Measurements from ENCODE around the gene RTN4.
"Not testable (repeated sequence)": the region's sequence is repeated elsewhere in the genome, so short reads cannot be mapped to it uniquely, and the experiment has no call there.

RTN4 gene, protein sequence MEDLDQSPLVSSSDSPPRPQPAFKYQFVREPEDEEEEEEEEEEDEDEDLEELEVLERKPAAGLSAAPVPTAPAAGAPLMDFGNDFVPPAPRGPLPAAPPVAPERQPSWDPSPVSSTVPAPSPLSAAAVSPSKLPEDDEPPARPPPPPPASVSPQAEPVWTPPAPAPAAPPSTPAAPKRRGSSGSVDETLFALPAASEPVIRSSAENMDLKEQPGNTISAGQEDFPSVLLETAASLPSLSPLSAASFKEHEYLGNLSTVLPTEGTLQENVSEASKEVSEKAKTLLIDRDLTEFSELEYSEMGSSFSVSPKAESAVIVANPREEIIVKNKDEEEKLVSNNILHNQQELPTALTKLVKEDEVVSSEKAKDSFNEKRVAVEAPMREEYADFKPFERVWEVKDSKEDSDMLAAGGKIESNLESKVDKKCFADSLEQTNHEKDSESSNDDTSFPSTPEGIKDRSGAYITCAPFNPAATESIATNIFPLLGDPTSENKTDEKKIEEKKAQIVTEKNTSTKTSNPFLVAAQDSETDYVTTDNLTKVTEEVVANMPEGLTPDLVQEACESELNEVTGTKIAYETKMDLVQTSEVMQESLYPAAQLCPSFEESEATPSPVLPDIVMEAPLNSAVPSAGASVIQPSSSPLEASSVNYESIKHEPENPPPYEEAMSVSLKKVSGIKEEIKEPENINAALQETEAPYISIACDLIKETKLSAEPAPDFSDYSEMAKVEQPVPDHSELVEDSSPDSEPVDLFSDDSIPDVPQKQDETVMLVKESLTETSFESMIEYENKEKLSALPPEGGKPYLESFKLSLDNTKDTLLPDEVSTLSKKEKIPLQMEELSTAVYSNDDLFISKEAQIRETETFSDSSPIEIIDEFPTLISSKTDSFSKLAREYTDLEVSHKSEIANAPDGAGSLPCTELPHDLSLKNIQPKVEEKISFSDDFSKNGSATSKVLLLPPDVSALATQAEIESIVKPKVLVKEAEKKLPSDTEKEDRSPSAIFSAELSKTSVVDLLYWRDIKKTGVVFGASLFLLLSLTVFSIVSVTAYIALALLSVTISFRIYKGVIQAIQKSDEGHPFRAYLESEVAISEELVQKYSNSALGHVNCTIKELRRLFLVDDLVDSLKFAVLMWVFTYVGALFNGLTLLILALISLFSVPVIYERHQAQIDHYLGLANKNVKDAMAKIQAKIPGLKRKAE

DNA sequence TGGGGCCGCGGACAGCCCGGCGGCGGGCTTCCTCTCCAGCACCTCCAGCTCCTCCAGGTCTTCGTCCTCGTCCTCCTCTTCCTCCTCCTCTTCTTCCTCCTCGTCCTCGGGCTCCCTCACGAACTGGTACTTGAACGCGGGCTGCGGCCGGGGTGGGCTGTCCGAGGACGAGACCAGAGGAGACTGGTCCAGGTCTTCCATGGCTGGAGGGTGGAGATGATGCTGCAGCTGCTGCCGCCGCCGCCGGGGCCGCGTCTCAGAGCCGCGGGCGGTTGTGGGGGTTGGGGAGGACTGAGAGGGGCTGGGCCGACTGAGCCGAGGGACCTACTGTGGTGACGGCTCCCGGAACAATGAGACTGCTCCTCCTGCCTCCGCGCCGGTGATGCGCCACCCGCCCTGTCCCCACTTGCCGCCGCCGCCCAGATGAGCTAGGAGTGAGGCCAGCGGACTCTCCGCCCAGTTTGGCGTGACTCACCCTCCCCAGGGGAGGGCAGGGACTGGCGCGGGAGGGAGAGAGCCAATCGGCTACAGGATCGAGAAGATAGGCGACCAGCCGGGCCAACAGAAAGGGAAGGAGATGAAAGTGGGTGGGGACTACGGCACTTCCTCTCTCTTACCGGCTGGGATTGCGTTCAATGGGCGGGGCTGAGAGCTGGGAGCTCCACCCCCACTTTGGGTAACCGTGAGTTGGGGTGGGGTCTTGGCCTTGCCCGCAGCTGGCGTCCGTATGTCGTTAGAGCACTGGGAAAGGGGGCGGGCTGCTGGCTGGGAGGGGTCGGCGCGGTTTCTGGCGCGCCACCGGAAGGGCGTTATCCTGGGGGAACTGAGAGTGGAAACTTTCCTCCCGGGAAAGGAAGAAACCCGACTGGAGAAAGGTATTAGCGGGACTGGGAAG lies at the start of gene RTN4:
Gene RTN4 (minus strand): TSS at position 352 of the 895 bp plus-strand sequence. CDS start 151 bp downstream, at position 201.
- DNase-seq (ENCODE audit: low spot score), result peak; percentile 97

DNA sequence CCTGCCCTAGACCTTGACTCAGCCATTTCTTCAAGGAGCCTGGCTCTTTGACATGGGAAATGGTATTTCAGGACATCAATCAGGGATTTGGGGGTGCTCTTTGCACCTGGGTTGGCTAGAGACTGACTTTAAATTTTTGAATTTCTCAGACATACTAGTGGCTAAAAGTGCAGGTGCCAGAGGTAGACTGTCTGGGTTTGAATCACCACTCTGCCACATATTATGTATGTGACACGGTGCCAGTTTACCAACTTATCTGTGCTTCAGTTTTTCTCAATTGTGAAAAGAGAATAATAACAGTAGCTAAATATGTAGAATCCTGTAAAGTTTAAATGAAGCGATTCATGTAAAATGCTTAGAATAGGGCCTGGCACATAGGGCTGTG lies 49.2 kb upstream of the RTN4 start:
- DNase-seq (ENCODE audit: low spot score), result no peak

DNA sequence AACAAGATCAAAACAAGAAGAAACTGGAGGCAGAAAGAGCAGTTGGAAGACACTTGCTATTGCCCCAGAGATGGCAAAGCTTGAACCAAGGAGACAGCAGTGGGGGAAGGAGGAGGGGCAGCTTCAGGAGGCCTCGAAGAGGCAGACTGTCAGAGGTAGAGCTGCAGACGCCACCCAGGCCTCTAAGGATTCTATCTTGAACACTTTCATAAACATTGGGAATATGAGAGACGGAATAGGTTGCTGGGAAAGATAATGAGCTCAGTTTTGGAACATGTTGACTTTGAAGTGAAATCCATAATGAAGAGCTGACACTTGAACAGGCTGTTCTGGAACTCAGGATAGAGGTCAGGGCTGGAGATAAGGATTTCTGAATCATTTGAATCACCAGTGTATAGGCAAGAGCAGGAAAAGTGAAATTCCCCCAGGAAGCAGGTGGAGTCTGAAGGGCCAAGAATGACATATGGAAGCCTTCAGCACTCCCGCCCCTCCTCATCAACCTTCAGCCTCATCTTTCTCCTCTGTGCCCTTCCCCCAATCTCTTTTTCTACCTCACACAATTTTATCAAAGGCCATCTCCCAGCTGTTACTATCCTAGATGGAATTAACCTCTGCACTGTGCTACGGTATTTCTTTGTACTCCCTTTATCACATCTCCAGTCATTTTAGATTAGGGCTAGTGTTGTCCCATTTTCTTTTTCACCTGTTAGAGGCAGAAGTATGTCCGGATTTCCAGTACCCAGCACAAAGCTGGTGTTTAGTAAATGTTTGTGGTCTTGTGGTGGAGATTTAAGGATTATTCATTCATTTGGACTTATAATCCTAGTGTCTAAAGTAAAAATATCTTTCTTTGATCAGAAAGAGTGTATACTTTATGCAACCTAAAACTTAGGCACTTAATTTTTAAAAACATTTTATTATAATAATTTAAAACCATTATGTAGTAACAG lies 47.5 kb upstream of the RTN4 start:
- no peak for DNase-seq (ENCODE audit: low spot score)

DNA sequence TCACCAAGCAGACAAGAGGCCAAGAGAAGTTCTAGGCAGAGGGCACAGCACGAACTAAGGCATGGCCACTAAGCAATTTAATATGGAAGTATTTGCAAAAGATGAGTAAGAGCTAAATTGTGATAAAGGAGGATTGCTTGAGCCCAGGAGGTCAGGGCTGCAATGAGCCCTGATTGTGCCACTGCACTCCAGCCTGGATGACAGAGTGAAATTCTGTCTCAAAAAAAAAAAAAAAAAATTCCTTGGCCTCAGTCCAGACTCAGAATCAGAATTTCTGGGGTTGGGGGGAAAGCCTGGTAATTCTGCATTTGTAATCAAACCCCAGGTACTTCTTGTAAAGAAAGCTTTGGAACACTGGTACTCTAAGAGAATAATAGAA lies 46.8 kb upstream of the RTN4 start:
- no peak for DNase-seq (ENCODE audit: low spot score)

DNA sequence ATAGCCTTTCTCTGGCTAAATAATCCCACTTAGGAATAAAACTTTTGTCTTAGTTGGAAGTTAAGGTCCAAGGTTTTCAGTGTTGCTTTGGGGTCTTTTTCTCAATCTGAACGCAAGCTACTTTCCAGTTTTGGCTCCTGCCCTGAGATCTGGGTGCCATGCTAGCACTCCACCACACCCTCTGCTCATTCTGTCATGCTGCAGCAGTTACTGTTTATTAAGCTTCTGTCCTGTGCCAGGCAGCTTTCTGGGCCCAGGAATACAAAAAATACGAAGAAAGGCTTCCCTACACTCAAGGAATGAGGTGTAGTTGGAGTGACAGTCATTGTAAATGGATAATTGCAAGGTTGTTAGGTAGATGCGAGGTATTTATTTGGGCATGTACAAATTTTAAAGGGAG lies 46.3 kb upstream of the RTN4 start:
- DNase-seq (ENCODE audit: low spot score), result no peak

DNA sequence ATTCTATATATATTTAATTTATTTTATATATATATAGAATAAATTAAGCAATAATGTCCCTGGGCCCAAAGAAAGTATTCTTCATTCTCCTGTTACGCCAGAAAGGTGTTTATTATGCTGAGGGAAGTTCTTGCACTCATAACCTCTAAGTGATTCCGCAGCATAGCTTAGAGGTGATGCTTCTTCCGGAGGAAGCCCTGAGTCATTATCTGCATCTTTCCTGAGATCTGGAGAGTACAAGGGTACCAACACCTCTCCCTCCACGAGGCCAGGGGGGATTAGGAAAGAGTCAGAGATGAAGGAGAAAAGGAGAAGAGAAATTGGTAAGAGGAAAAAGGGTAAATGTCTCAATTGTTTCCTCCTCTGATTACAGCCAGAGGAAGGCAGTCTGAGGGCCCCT lies 43.1 kb upstream of the RTN4 start:
- peak; percentile 32 for DNase-seq (ENCODE audit: low spot score)

DNA sequence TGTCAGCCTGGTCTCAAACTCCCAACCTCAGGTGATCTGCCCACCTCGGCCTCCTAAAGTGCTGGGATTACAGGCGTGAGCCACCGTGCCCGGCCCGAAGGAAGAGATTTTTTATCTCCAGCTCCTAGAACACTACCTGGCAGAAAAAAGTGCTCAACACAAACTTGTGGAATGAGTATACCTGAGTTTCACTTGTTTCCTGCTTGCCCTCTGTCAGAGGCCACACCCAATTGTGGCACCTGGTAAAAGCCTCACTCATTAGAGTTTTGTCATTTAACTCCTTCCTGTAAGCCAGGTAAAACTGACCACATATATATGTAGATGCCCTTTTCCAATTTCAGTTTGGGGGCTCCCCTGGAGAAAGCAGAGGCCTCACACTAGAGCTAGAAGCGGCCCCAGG lies 42.2 kb upstream of the RTN4 start:
- DNase-seq (ENCODE audit: low spot score), result no peak

DNA sequence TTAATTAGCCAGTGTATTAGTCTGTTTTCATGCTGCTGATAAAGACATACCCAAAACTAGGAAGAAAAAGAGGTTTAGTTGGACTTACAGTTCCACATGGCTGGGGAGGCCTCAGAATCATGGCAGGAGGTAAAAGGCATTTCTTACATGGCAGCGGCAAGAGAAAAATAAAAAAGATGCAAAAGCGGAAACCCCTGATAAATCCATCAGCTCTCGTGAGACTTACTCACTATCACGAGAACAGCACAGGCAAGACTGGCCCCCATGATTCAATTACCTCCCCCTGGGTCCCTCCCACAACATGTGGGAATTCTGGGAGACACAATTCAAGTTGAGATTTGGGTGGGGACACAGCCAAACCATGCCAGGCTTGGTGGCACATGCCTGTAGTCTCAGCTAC lies 41.4 kb upstream of the RTN4 start:
- DNase-seq (ENCODE audit: low spot score), result not testable (repeated sequence)

DNA sequence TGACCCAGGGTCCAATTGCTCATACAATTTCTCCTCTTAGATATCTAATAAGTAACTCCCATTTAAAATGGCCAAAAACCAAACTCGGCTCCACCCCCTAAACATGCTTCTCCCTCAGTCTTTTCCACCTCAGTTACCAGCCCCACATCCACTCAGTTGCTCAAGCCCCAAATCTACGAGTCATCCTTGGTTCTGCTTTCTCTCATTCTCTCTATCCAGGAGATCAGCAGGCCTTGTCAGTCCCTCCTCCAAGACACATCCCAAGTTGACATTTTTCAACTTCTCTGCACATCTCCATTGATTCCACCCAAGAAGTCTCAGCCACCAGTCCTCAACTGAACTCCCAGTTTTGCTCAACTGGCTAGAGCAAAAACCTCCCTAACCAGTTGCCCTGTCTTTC lies 40.5 kb upstream of the RTN4 start:
- peak; percentile 56 for DNase-seq (ENCODE audit: low spot score)

DNA sequence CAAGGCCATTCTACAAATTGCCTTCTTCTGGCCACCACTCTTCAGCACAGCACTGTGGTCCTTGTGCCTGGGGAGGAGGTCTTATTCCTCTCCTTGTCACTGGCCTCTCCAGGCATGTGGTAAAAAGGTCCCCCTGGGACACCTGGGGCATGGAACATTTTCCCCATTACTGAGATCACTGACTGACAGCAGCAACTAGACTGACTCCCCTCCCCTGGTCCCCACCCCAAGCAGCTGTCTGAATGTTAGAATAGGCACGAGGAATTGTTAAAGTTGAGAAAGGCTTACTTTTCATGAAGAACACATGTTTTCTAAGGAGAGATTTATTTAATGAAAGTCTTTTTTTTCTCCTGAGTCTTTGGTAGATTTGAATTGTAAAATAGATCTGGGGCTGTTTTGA lies 39.5 kb upstream of the RTN4 start:
- DNase-seq (ENCODE audit: low spot score), result no peak

DNA sequence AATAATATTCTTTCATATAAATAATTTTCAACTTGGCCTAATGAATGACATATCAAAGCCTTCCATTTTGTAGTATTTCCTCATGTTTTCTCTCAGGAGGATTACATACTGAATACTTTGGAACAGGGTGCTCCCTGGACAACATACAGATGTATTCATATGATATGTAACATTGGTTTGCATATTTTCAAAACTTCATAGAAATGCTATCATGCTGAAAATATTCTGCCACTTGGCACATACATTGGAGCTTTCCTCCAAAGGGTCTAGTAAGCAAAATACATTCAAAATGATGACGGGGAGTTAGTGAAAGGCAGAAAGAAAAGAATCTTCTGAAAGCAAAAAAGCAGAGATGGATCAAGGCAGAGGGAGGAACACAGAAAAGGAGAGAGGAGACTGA lies 38.1 kb upstream of the RTN4 start:
- no peak for DNase-seq (ENCODE audit: low spot score)

DNA sequence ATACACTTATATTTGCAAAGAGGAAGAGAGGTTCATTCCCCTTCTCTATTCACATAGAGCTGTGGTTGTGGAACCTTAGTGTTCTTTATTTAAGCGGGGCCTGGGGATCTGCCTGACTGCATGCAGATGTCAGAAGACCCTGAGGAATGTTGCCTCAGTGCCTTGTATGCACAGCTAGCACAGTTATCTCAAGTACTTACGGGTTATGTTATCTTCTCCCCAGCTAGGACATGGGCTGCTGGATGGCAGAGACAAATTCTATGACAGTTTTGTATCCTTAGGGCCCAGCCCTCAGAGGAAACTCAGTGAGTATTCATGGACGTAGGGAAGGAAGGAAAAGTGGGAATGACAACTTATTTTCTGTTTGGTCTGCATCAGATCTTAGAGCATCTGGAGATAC lies 37.7 kb upstream of the RTN4 start:
- DNase-seq (ENCODE audit: low spot score), result no peak

DNA sequence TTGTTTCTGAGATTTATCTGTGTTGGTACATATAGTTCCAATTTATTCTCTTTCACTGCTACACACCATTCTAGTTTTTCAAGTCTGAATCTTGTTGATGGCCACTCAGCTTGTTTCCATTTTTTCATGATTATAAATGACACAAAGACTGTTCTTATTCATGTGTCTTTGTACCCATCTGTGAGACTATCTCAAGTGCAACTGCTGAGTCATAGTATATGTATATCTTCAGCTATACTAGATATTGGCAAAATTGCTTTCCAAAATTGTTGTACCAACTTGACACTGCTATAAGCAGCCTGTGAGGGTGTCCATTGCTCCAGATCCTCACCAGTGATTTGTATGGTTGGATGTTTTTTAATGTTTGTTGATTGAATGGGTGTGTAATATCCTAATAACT lies 37.2 kb upstream of the RTN4 start:
- DNase-seq (ENCODE audit: low spot score), result no peak

DNA sequence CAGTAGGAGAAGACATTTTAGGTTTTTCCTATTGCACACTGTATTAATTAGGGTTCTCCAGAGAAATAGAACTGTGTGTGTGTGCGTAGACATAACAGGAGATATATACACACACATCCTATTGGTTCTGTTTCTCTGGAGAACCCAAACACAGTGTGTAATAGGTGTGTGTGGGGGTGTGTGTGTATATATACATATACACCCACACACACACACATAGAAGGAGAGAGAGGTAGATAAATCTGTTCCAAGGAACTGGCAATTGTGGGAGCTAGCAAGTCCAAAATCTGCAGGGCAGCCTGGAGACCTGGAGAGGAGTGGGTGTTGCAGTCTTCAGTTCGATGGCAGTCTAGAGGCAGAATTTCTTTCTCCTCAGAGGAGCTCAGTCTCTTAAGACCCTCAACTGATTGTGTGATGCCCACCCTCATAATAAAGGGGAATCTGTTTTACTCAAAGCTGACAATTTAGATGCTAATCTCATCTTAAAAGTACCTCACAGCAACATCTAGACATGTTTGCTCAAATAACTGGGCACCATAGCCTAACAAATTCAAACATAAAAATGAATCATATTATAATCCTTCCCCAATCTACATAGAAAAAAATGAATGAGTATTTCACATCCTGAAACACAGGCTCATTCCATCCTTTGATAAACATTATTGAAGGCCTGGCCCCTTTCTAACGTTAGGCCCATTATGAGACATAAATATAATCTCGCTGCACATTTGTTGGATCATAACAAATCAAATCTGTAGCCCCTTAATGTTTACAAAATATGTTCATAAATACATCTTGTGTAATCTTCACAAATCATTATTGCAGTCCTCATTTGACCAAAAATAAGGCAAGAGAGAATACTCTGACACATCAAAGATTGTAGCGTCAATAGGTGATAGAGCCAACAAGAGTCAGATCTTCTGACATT lies 35.1 kb upstream of the RTN4 start:
- no peak for DNase-seq (ENCODE audit: low spot score)

DNA sequence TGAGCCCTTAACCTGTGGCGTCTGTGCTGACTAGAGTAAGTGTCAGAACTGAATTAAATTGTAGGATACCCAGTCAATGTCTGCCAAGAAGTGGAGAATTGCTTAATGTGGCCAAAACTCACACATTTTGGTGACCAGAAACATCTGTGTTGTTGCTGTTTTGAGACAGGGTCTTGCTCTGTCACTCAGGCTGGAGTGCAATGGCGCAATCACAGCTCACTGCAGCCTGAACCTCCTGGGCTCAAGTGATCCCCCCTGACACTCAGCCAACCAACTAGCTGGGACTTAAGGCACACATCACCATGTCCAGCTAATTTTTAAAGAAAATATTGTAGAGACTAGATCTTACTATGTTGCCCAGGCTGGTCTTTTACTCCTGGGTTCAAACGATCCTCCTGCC lies 34.4 kb upstream of the RTN4 start:
- no peak for DNase-seq (ENCODE audit: low spot score)

DNA sequence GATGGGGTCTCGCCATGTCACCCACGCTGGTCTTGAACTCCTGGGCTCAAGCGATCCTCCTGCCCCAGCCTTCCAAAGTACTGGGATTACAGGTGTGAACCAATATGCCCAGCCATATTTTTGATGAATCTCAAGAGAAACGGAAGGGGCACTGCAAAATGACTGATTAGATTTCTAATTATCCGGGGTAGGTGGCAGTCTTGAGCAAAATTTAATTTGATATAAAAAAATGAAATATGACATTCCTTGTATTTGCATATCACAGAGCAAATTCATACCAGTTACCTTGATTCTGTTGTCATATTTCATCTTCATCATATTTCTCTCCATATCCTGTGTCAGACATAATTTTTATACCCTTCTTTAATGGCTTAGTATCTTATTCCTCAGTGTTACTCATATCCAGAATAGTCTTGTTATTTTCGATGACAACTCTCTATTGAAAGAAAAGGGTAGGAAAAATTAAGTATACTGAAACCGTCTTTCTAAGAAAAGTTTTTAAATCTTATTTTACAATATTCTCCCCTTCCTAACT lies 30.0 kb upstream of the RTN4 start:
- DNase-seq (ENCODE audit: low spot score), result no peak

DNA sequence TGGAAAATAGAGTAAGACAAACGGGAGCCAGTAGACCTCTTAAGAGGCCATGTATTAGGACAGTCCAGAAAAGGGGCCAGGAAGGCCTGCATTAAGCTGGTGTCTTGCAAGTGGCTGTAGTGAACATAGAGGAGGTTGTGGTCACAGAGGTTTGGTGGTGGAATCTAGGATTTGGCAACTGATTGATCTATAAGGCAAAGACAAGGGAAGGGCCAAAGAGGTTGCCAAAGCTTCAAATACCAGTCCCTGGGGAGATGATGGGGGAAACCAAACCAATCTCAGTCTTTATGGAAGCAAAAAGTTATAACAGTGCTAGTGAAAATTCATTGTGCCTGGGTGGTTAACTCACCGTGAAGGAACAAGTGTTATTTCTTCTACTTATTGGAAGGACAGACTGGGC lies 28.7 kb upstream of the RTN4 start:
- DNase-seq (ENCODE audit: low spot score), result no peak

DNA sequence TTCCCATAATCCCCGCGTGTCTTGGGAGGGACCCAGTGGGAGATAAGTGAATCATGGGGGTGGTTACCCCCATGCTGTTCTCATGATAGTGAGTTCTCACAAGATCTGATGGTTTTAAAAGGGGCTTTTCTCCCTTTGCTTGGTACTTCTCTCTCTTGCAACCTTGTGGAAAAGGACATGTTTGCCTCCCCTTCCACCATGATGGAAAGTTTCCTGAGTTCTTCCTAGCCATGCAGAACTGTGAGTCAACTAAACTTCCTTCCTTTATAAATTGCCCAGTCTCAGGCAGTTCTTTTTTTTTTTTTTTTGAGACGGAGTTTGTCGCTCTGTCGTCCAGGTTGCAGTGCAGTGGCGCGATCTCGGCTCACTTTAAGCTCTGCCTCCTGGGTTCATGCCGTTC lies 26.5 kb upstream of the RTN4 start:
- no peak for DNase-seq (ENCODE audit: low spot score)

DNA sequence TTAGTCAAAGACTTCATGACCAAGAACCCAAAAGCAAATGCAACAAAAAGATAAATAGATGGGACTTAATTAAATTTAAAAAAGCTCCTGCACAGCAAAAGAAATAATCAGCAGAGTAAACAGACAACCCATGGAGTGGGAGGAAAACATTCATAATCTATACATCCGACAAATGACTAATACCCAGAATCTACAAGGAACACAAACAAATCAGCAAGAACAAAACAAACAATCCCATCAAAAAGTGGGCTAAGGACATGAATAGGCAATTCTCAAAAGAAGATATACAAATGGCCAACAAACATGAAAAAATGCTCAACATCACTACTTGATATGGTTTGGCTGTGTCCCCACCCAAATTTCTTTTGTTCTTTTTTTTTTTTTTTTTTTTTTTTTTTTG lies 25.8 kb upstream of the RTN4 start:
- DNase-seq (ENCODE audit: low spot score), result not testable (repeated sequence)
